Prostate gland (tissue), 2 donors: ENCODE data around the gene ELAC1. TPM values are rescaled to one million over a fixed set of nuclear protein-coding genes. Genes with fewer than 3 reads are reported as not detected.

Experiments used
- DNase-seq: peaks from one replicate; pipeline ENCODE4 v3.0.0-alpha.2; 2019; ENCODE audit warnings: low spot score
- H3K27ac ChIP-seq, 2 donors: fragments of 200-600 bp; sonication (generic); 2 replicates each; pipeline ENCODE4 v1.5.1; 2017 to 2019
- H3K27me3 ChIP-seq: fragments of 200-600 bp; sonication (generic); replicated peaks from 2 replicates; pipeline ENCODE4 v1.5.1; 2019; ENCODE audit not compliant: insufficient read depth
- H3K36me3 ChIP-seq, 2 donors: fragments of 200-600 bp; sonication (generic); 1 replicate in 1 of 2; 2 replicates in 1 of 2; pipeline versions ENCODE4 v1.5.1 to v1.8.1; 2017 to 2019
- H3K4me1 ChIP-seq: fragments of 200-600 bp; sonication (generic); replicated peaks from 2 replicates; pipeline ENCODE4 v1.5.1; 2019
- H3K4me3 ChIP-seq, 2 donors: fragments of 200-600 bp; sonication (generic); 2 replicates each; pipeline ENCODE4 v1.5.1; 2017 to 2019
- H3K9me3 ChIP-seq: fragments of 200-600 bp; sonication (generic); 2 replicates; pipeline ENCODE4 v1.5.1; 2017
- POLR2A ChIP-seq: fragments of 450-650 bp; IDR thresholded peaks from one replicate; pipeline ENCODE4 v1.6.1; 2016; ENCODE audit warnings: antibody characterized with exemption, mild to moderate bottlenecking
- POLR2AphosphoS5 ChIP-seq: sonication (generic); formaldehyde crosslinking; IDR thresholded peaks from one replicate; pipeline ENCODE4 v1.6.1; 2017; ENCODE audit warnings: antibody characterized with exemption
- WGBS: methylation state at CpG from one replicate; pipeline ENCODE4 v1.1.5; 2018; 5-methylcytosine and 5-hydroxymethylcytosine counted together
- intact Hi-C: fragments of 100-400 bp; cut with DNase I; formaldehyde crosslinking; loops from one replicate; pipeline ENCODE4 v1.14.2; 2022
- small RNA-seq, 2 donors: library from RNA; depleted of rRNA; stranded (forward); fragments of <200 nt; gene quantifications; one replicate each; pipeline ENCODE3, GENCODE V24; 2016
- total RNA-seq, 2 donors: library from RNA; depleted of rRNA; stranded (reverse); fragments of >200 nt; gene quantifications; one replicate each; pipeline ENCODE4 v1.1.0, GENCODE V29; 2016
- TF ChIP-seq, protein P1 (sequence below), 4 experiments: fragments of 200-600 bp in 2 of 4; fragments of 450-650 bp in 2 of 4; sonication (generic) in 2 of 4; IDR thresholded peaks; 1 replicate in 3 of 4; 2 replicates in 1 of 4; pipeline ENCODE4 v1.5.1; 2016 to 2019; ENCODE audit warnings: antibody characterized with exemption in 4 of 4, mild to moderate bottlenecking in 2 of 4, moderate library complexity in 2 of 4

ELAC1 gene
- total RNA-seq, 2 donors from 2014 or later: 7.1 to 16.0 TPM

DNA sequence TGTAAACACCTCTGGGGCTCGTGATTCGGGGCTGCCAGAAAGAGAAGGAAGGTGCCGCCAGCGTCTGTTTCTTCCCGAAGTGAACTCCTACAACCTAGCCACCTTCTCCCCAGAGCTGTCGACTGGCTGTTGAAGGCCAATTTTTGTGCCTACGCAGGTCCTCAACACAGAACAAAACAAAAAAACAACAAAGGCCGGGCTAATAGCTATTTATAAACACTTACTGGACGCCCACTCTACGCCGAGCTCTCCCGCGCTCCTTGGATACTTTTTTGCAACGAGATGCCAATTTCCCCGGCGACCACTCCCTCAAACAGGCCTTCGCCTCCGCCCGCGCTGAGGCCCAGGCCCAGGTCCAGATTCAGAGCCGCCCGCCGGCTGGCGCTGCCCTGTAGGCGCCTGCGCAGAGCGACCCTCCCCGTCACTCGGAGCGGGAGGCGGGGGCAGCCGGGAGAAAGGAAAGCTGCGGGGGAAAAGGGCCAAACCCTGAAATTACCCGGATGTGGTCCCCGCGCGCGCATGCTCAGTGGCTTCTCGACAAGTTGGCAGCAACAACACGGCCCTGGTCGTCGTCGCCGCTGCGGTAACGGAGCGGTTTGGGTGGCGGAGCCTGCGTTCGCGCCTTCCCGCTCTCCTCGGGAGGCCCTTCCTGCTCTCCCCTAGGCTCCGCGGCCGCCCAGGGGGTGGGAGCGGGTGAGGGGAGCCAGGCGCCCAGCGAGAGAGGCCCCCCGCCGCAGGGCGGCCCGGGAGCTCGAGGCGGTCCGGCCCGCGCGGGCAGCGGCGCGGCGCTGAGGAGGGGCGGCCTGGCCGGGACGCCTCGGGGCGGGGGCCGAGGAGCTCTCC is 62.1 kb downstream of the ELAC1 start, which contains the start of gene SMAD4:
Gene SMAD4, plus strand, starts transcription at position 520 of the 843 bp plus-strand sequence. CDS start 16,834 bp downstream, outside the sequence.
- peaks cover 9% of the 10 kb centered on the region for H3K4me1 ChIP-seq
- no peaks in the 10 kb centered on the region for H3K9me3 ChIP-seq
- WGBS: under 1% methylated on average over 76 of the region's 79 CpGs
- DNase-seq: peak; percentile 94
- H3K27me3 ChIP-seq: no peaks in the 10 kb centered on the region
- intact Hi-C loops: loop anchor here (2.0 to 10.0 kb wide), 3 partner anchors 61 to 205 kb away; partner anchors contain the start of genes ELAC1, MEX3C and MRO
- H3K27ac ChIP-seq: peak within 1 kb of the TSS; percentile 99 to 100
- no peaks in the 10 kb centered on the region for H3K36me3 ChIP-seq
- peak within 1 kb of the TSS; percentile 61 to 91 for H3K4me3 ChIP-seq
- TF ChIP-seq POLR2A (peak; percentile 90), POLR2AphosphoS5 (peak; percentile 96)
- TF ChIP-seq, protein P1, sequence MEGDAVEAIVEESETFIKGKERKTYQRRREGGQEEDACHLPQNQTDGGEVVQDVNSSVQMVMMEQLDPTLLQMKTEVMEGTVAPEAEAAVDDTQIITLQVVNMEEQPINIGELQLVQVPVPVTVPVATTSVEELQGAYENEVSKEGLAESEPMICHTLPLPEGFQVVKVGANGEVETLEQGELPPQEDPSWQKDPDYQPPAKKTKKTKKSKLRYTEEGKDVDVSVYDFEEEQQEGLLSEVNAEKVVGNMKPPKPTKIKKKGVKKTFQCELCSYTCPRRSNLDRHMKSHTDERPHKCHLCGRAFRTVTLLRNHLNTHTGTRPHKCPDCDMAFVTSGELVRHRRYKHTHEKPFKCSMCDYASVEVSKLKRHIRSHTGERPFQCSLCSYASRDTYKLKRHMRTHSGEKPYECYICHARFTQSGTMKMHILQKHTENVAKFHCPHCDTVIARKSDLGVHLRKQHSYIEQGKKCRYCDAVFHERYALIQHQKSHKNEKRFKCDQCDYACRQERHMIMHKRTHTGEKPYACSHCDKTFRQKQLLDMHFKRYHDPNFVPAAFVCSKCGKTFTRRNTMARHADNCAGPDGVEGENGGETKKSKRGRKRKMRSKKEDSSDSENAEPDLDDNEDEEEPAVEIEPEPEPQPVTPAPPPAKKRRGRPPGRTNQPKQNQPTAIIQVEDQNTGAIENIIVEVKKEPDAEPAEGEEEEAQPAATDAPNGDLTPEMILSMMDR (IDR thresholded peaks at IDR 0.05): peak in 2 of 4 experiments; percentile 14 to 18

DNA sequence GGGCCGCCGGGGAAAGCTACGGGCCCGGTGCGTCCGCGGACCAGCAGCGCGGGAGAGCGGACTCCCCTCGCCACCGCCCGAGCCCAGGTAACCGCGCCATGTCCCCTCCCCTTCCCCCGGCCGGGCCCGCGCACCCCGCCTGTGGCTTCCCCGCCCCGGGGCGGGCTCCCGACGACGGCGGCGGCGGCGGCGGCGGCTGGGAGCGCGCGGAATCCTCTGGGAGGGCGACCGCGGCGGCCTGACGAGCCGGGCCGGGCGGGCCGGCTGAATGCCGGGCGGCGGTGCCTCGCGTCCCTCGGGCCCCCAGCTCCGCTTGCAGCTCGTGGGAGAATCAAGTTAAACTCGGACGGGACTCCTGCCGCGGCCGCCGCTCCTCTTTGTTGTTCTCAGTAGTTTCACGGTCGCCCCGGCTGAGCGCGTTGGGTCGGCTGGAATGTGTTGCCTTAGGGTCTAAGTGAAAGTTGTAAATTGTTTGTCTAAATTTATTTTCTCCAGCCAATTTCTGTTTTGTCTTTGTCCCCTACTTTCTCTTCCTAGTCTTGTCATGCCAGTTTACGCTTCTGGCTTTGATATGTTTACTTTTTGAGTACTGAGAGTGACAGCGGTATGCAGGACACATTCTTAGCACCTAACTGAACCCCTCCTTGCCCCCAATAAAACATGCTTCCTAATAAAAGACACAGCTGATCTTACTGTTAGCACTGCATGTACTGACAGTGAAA is 62.9 kb downstream of the ELAC1 start:
- no peaks in the 10 kb centered on the region for H3K27me3 ChIP-seq
- peak overlapping the region; percentile 99 to 100 for H3K27ac ChIP-seq
- peak overlapping the region; percentile 61 to 91 for H3K4me3 ChIP-seq
- H3K9me3 ChIP-seq: no peaks in the 10 kb centered on the region
- WGBS: under 1% methylated on average over 29 of the region's 66 CpGs
- DNase-seq: peak; percentile 68
- H3K4me1 ChIP-seq: peaks cover 9% of the 10 kb centered on the region
- intact Hi-C loops: loop anchor here (2.0 to 10.0 kb wide), 3 partner anchors 62 to 206 kb away; partner anchors contain the start of genes ELAC1, MEX3C and MRO
- H3K36me3 ChIP-seq: no peaks in the 10 kb centered on the region
- TF ChIP-seq POLR2AphosphoS5: peak; percentile 73
- TF ChIP-seq, protein P1 (IDR thresholded peaks at IDR 0.05): no peak

DNA sequence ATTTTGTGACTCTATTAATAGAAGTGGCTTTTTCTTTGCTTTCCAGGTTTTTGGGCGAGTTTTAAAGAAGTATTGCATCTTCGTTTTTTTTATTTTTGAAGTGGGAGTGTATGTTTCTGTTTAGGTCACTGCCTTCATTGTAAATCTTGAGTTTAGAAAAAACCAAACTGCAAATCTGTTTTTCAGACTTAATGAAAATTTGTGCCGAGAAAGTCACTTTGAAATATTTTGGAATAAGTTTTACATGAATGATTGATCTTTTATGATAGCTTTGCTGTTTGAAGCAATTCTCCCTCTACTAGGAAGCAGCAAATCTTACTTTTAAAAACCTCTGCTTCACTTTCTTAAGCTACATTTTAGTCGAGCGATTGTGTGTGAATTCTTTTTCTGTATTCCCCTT is 64.4 kb downstream of the ELAC1 start:
- TF ChIP-seq POLR2A (no peak), POLR2AphosphoS5 (no peak)
- TF ChIP-seq, protein P1 (IDR thresholded peaks at IDR 0.05): no peak
- intact Hi-C loops: loop anchor here (10.0 kb wide), 1 partner anchor 207 kb away; the partner anchor contains the start of gene MRO
- Histone ChIP-seq H3K4me1 (peaks cover 12% of the 10 kb centered on the region), H3K27me3 (no peaks in the 10 kb centered on the region), H3K9me3 (no peaks in the 10 kb centered on the region), H3K36me3 (no peaks in the 10 kb centered on the region), H3K27ac (peak overlapping the region; percentile 46 to 100), H3K4me3 (peak overlapping the region in 1 of 2 donors; percentile 91)
- WGBS: 25% methylated on average over 5 of the region's 5 CpGs
- no peak for DNase-seq

DNA sequence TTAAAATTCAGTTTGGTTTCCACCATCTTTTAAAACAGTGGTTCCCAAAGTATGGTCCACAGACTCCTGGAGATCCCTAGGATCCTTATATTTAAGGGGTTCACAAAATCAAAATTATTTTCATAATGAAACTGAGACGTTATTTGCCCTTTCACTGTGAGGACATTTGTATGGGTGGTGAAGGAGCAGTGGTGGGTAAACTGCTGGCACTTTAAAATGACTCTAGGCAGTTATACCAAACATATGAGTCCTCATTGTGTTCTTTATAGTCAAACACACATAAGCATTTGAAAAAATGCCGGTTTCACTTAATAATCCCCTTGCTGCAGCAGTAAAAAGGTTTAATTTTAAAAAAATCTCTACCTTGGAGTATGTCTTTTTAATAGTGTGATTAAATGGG is 69.4 kb downstream of the ELAC1 start:
- Histone ChIP-seq H3K9me3 (no peaks in the 10 kb centered on the region), H3K27me3 (no peaks in the 10 kb centered on the region), H3K4me1 (peaks cover 8% of the 10 kb centered on the region), H3K36me3 (no peaks in the 10 kb centered on the region), H3K27ac (no peak overlapping the region), H3K4me3 (no peak overlapping the region)
- 40% methylated on average over 2 of the region's 2 CpGs for WGBS
- intact Hi-C loops: loop anchor here (10.0 kb wide), 1 partner anchor 212 kb away; the partner anchor contains the start of gene MRO
- TF ChIP-seq POLR2A (no peak), POLR2AphosphoS5 (no peak)
- TF ChIP-seq, protein P1 (IDR thresholded peaks at IDR 0.05): no peak
- no peak for DNase-seq

Small RNAs within 50 kb of the gene (small RNA-seq; reads per million reads assigned to genes)
- gene RF00019: 0 reads per million in 2 donors

Other genes with a start within 250 kb of the ELAC1 start
- gene MRO, start 148.0 kb upstream of the ELAC1 start, total RNA-seq: 10 to 100 TPM in 1 of 2 donors, under 1 TPM in 1; 0.23 to 64.8 TPM
- 10 to 100 TPM; 38.3 to 59.4 TPM for gene ME2, start 88.9 kb upstream of the ELAC1 start, total RNA-seq
- gene SMAD4, start 62.2 kb downstream of the ELAC1 start, total RNA-seq: 100 to 1,000 TPM; 214 to 225 TPM
- 10 to 100 TPM; 29.2 to 54.0 TPM for gene MEX3C, start 229.6 kb downstream of the ELAC1 start, total RNA-seq